Measurements from ENCODE around the gene SAMD4B.

DNA sequence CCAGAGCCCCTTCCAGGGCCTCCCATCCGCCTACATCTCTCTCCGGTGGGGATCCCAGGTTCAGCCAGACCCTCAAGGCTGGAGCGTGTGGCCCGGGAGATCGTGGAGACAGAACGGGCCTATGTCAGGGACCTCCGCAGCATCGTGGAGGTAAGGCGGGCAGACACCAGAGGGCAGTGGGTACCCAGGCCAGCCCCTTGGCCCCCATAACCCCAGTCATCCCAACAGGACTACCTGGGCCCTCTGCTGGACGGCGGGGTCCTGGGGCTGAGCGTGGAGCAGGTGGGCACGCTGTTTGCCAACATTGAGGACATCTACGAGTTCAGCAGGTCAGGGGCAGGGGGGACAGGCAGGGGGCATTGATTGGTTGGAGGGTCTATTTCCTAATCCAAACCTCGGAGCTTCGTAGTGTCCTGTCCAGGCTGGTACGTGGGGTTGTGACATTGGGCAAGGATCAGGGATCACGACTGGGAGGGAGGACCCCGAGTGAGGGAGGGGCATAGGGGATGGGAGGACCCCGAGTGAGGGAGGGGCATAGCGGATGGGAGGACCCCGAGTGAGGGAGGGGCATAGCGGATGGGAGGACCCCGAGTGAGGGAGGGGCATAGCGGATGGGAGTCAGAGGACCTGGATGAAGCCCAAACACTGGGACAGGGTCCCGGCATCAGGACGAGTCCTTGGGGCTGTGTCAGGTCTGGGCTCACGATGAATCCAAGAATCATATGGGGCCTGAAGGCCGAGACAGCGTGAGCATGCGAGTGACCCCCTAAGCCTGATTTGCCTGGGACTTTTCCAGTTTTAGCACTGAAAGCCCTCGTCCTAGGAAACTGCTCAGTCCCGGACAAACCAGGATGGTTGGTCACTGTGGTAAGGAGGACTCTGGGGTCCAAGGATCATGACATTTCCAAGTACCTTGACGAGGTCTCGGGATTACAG is 73.2 kb downstream of the SAMD4B start:
- TF ChIP-seq CHD1 (IDR thresholded peaks at IDR 0.05; ENCODE audit: low read depth, low read length): no peak
- TF ChIP-seq, protein P1, sequence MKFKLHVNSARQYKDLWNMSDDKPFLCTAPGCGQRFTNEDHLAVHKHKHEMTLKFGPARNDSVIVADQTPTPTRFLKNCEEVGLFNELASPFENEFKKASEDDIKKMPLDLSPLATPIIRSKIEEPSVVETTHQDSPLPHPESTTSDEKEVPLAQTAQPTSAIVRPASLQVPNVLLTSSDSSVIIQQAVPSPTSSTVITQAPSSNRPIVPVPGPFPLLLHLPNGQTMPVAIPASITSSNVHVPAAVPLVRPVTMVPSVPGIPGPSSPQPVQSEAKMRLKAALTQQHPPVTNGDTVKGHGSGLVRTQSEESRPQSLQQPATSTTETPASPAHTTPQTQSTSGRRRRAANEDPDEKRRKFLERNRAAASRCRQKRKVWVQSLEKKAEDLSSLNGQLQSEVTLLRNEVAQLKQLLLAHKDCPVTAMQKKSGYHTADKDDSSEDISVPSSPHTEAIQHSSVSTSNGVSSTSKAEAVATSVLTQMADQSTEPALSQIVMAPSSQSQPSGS (IDR thresholded peaks at IDR 0.05; ENCODE audit: low read length): no peak

Measured in H1 (cell line).